SW 1271 (cell line): ENCODE results near the gene FN1.

ENCODE experiments used
- DNase-seq, 2 experiments: peaks; one replicate each; lab custom pipeline; 2025; lab: John Stamatoyannopoulos, UW

The FN1 gene

GRCh38 chr2:215407061-215407460 is 28.8 kb downstream of the FN1 start:
- no peak for DNase-seq

DNA sequence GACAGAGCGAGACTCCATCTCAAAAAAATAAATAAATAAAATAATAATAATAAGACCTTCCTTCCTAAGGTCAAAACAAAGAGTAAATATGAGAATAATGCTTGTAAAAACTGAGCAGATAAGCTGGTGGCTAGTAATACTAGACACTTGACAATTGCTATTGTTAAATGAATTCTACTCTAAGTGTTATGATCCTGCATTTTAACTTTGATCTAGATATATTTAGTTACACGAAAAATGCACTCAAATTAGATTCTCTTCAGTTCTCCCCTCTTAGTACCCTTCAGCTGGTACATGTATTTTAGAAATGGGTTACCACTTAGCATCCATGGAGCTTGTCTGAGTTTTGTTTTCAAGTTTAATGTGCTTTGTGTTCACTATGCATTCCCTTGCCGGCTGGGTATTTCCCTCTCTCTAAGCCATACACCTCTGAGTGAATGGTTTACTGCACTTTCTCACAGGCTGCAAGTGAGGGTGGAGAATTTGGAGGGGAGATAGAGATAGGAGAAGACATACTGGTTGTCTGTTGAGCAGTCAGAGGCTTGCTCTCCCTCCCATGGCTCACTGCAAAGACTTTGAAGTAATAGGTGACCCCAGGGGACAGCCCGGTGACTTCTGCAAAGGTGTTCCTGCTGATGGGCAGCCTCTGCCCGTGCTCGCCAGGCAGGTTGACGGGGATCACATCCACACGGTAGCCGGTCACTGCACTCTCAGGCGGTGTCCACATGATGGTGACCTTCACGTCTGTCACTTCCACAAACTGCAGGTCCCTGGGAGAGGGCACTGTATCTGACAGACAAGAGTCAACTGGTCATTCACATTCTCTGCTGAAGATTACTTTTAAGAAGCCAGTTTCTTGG is 29.9 kb downstream of the FN1 start:
- no peak for DNase-seq

DNA sequence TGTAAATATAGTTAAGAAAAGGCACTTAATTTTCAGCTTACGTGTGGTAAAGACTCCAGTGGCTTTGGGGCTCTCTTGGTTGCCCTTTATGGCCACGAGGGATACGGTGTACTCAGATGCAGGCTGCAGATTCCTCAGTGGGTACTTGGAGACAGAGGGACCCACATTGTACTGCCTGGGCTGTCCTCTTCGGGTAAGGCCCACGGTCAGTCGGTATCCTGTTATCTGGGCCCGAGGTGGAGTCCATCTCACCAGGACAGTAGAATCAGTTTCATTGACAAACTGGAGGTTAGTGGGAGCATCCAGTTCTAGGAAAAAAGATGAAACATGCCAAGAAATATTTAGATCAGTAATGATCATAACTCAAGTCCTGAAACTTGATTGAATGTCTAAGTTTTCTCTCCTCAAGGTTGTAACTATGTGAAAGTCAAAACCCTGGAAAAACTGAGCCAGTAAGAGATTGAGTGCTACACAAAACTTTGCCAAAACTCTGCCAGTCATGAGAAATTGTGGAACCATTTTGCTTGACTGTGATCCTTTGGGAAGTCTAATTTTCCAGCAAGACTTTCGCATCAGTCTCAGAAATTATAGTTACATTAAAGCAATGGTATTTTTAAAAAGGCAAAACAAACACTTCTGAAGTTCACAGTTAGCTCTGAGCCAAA is 31.4 kb downstream of the FN1 start:
- DNase-seq = no peak

GRCh38 chr2:215403441-215404347 is 32.2 kb downstream of the FN1 start:
- no peak for DNase-seq

DNA sequence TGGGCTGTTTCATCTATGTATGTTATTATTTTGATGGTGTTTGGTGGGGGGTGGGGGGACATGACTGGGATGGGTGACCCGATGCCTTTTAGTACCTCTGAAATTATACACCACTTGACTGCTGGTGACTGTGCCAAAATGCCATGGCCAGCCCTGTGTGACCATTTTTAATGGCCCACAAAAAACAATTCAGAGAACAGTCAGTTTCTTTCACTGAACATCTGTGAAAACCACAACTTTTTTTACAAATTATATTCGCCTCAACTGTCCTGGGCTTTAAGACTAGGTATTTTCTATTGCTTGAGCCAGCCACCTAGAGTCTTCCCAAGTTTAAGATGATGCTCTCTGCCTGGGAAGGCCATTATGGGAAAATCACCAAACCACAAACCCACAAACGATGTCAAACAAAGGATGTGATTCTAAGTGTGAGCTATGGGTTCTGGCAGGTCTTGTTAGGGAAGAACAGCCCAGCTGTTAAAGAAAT is 33.9 kb downstream of the FN1 start:
- DNase-seq = peak in 1 of 2 experiments; percentile 39

DNA sequence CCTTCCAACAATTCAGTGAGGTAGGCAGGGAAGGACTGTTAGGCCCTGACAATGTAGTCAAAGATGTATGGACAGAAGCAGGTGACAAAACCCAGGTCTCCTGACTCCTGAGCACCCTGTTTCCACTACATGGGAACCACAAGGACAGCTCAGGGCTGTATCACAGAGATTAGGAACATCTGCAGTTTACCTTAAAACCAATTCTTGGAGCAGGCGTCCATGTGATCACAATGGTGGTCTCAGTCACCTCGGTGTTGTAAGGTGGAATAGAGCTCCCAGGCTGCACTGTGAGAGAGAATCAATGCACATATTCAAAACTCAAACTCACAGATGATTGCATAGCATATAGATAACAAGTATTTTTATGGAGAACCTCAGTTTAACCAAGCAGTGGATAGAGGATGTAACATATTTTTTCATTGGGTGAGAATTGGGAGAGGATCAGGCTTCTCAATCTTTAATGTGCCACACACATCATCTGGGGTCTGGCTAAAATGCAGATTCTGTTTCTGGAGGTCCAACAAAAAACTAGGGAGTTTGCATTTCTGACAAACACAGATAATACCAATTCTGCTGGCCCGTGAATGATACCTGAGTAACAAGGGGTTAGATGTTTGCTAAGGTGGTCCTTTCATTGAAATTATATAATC is 36.7 kb downstream of the FN1 start:
- DNase-seq = no peak

DNA sequence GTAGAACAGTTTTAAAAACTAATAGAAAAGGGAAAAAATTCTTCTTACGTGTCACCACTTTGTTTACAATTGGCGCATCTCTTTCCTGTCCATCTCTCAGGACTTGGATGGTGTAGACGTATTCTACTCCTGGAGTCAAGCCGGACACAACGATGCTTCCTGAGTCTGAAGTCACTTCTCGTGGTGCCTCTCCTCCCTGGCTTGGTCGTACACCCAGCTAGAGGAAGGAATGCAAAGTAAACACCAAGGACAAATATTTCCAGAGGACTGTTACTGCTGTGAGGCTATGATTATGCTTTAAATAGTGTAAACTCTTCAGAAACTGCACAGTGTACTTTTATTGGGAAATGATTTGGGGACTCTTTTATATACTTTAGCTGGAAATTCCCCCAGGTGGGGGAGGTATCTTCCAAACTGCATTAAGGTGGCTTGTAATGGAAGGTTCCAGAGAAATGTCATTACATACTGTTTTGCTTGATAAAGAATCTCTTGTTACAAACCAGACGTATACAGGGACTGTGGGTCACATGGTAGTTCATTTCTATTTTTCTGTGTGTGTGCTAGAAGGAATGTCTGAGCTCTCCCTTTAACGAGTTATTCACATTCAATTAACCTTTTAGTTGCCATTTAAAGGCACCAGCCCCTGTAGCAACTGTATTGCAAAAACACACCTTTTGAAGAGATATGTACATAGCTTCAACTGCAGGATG is 38.1 kb downstream of the FN1 start:
- DNase-seq = no peak

DNA sequence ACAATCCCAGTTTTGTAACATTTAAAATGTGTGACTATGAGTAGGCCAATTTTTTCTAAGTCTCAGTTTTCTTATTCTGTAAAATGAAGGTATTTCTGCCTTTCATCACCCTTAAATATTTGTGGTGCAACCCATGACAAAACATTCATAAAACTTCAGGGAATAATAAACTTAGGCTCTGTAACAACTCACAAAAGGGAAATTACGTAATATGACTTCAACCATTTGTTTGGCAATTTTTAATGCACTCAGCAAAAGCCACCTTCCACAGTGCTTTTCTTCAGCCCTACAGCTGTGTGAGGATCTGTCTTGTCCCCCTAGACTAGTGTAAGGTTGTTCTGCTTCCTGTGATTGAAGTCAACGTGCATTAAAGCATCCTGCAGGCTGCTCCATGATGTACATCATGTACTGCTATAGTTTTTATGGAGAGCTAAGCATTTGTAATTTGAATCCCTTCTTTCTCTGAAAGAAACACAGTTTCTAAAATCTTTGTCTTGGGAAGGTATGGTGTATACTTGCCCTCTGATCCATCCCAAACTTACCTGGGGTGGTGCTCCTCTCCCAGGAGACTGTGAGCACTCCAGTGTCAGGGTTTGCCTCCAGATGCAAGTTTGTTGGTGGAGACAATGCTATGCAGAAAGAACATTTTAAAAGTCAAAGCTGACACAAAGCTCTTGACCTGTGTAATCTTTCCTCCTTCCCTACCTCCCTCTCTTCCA is 39.1 kb downstream of the FN1 start:
- no peak for DNase-seq

- no peak for DNase-seq
Observed at GRCh38 chr2:215395687-215396460, 40.0 kb downstream of the FN1 start.

DNA sequence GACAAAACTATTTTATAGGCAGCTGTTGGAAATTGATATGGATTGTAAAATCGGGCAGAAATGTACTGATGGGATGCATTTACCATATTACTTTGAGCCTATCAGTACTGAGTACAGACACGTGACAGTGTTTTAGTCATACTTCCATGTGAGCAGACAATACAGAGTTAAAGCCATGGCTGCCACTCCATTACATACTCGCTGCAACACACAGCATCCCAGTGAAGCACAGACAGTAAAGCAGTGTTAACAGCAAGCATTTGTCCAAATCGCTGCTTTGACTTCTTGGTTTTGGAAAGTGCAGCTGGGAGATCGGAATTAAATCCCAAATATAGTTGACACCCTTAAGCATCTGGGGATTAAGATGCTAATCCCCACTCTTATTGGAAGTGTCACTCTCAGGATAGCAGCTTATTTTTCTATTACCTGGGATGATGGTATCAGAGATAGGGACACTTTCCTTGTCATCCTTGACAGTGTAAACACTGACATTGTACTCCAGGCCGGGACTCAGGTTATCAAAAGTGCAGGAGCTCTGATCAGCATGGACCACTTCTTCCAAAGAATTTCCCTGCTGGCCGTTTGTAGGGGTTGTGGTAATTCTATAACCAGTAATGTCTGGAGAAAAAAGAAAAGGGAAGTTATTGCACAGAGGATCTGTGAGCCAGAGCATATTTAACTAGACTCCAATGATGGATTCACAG is 41.6 kb downstream of the FN1 start:
- no peak for DNase-seq

GRCh38 chr2:215392687-215393270 is 43.1 kb downstream of the FN1 start:
- no peak for DNase-seq

- DNase-seq = no peak
Observed at GRCh38 chr2:215392164-215392563, 43.7 kb downstream of the FN1 start.

DNA sequence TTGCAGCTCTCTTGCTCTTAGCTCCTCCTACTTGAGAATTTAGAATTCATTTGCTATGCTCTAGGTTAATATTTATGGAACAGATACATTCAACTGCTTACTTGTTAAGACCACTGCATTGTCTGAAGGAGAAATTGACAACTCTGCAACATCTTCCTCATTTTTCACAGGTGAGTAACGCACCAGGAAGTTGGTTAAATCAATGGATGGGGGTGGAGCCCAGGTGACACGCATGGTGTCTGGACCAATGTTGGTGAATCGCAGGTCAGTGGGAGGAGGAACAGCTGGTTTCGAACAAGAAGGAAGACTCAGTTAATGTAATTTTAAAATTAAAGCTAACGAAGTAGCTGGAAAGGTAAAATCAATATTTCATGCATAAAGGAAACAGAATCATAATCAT is 44.3 kb downstream of the FN1 start:
- DNase-seq = no peak

GRCh38 chr2:215390550-215390913 is 45.3 kb downstream of the FN1 start:
- no peak for DNase-seq

DNA sequence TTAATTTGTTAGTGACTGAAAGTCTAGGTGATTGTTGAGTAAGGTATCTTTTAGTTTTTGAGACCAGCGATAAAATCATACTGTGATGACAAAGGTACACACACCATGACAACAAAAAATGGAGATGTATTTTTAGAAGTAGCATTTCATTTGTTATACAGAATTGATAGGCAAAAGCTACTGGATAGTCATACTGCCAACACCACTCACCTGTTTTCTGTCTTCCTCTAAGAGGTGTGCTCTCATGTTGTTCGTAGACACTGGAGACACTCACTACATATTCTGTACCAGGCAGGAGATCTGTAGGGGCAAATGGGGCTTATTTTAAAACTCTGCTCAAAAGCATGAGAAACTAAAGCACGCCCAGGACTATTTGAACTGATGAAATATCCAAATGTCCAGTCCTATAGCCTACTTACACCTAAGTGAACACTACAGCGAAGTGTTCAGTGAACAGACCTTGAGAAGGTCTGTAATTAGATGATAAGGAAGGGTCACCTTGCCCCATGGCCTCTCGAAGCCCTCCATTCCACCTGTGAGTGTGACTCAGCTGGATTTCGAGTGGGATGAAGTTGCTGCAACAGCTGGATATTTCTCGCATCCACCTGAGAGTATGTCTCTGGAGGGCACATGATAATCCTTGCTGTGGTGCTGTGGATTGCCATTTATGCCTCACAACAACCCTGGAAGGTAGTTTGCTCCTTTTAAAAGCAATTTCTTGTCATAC is 47.7 kb downstream of the FN1 start:
- no peak for DNase-seq

GRCh38 chr2:215386566-215386965 is 49.3 kb downstream of the FN1 start:
- no peak for DNase-seq

DNA sequence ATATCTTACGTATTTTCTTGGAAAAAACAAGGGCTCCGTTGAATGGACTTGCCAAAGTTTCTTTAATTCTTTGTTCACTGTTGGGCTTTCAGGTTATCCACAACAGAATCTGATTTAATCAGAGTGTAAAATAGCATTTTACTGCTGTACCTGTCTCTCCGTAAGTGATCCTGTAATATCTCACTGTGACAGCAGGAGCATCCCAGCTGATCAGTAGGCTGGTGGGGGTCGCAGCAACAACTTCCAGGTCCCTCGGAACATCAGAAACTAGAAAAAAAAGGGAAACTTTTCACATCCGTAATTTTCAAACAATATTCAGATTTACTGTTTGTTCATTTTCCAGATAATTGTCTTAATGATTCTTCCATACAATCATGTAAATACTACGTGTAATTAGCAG is 51.2 kb downstream of the FN1 start:
- no peak for DNase-seq

DNA sequence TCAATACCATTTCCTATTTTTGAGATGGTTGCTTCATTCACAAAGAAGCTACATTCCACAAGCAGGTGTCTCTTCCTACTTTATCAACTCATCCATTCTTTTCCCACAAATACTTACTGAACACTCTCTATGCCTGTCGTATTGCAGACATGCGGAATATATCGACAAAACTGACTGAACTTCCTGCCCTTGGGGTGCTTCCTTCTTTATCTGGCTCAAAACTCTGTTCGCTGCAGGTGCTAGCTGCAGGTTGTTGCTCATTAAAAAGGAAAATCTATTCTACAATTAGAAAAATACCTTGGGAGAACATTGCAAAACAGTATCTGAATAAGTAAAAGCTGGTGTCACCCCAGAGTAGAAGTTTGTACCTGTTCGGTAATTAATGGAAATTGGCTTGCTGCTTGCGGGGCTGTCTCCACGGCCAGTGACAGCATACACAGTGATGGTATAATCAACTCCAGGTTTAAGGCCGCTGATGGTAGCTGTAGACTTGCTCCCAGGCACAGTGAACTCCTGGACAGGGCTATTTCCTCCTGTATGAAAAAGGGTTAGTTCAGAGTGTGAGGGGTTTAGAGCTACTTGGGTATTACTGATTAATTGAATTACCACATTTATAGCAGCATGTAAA is 52.1 kb downstream of the FN1 start:
- DNase-seq = no peak
